DMS53 treated with DMSO at 0.1 percent for 48 hours (cell line): ENCODE results near the gene ACTC1.
A peak's percentile ranks its signal among the peaks of the same experiment; 100 is the strongest.
"Not testable (repeated sequence)": the region's sequence is repeated elsewhere in the genome, so short reads cannot be mapped to it uniquely, and the experiment has no call there.

Source experiments
- DNase-seq: peaks from one replicate; lab custom pipeline; 2025; ENCODE audit not compliant: unreplicated experiment; lab: John Stamatoyannopoulos, UW

Gene ACTC1

DNA sequence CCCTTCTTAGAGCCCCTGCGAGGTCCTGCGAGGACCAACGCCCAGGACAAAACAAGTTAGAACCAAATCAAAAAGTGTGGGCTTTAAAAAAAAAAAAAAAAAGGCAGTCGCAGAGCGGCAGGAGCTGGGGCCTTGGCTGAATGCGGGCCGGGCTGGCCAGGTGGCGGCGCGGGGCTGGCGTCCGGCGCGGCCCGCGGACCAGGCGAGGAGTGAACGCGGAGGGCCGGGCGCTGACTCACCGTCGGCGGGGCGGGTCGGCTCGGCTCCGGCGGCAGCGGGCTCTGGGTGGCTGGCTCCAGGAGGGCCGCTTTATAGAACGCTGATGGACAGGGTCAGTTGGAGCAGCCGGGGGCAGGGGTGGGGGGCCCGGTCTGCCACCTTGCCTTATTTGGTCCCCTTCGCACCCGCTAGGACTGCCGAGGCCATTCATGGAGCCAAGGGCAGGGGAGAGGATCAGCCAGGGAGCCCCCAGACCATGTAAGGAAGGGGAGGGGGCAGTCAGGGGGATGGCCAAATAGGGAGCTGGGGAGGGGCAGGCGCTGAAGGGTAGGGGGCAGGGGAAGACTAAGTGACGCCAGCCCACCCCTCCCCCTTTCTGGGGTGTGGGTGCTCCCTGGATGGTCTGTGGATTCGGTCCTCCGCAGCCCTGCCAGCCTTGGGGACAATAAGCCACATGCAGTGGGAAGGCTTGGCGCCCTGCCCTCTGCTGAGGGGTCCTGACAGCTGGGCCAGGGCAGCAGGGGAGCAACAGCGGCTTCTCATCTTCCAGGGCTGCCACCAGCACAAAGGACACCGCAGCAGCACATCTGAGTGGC is at the start of gene ACTC1:
ACTC1 (minus strand) TSS at position 283 of the 815 bp plus-strand sequence. CDS start 741 bp downstream, outside the sequence.
- no peak for DNase-seq

DNA sequence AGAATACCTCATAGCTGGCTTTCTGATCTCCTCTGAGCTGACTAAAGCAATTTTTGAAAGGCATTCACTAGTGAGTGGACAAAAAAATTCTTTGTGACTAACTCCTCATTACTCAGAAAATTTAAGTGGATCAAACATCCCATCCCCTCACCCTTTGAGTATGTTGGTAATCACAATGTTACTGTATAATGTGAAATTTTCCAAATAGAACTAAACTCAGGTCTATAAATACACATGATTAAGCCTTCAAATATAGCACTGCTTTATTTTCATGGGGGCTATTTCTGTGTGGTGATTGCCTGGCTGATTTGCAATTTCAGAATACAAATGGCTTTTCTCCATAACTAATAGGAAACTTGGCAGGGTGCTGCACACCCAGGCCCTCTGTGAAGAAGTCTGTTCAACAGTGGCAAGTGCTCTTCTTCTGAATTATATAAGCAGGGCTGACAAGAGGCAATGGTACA is 45.9 kb upstream of the ACTC1 start:
- no peak for DNase-seq

DNA sequence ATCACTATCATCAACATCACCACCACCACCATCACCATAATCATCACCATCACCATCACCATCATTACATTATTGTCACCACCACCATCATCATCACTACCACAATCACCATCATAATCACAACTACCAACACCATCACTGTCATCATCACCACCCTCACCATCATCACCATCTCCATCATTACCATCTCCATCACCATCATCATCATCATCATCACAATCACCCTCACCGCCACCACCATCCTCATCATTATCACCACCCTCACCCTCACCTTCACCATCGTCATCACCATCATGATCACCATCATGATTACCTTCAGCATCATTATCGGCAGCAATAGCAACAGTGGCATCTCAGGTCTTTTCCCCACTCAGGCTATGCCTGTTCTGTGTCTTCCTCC is 42.9 kb upstream of the ACTC1 start:
- no peak for DNase-seq

DNA sequence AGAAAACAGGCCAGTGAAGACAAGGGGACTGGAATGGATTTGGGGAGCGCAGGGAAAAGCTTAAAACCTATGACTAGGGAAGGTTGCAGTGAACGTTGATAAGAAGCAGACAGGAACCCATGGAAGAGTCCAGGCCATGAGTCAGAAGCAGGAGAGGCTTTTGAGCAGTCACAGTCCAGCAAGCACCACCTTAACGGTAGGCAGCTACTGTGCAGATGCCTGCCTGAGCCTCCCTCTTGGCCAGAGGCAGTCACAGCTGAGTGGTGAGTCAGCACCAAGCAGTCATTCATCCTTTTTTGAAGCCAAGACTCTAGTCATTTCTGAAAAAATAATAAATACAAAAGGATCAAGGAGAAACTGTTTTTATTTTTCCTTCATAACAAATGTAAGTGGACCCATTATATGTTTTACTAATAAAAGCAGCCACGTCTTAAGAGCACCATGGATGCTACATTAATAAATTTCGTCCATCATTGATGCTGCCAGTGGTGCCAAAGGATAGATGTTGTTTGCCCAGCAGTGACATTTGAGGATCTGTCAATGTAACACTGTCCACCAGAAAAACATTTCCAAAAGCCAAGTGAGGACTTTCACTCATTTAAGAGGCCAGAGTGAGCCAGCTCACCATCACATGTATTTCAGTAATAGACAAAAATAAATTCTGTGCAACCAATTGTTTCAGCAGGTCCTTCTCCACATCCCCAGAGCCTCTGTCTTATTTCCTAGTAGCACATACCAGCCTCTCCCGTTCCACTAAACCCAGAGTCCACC is 42.1 kb upstream of the ACTC1 start:
- DNase-seq, result peak; percentile 63

DNA sequence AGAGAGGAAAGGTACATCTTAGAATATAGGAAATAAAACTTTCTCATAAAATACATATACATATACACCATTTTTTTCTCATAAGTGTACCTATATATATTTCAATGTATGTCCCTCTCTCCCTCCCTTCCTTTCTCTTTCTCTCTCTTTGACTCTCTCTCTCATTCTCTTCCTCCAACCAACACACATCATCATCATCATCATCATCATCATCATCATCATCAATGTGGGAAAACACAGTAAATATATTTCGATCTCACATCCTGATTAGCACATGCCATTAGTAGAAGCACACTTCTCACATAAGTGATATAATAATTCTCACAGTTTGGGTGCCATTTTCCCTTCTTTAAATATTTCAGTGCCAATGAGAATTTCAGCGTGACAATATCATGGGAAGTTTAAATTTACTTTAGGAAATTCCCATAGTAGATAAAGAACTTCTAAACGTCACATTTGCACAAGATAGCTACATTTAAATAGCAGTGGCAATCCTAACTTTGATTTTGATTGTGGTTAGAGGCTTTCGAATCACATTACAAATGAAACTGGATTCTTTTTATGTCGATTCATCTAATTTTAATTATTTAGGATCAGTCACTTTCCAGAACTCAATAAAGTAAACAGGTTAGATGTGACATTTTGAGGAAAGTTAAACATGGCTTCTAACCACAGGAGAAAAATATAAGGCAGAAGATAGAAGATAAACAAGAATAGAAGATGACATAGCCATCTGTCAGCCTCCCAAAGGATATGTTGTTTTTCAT is 33.0 kb upstream of the ACTC1 start:
- DNase-seq, result no peak

DNA sequence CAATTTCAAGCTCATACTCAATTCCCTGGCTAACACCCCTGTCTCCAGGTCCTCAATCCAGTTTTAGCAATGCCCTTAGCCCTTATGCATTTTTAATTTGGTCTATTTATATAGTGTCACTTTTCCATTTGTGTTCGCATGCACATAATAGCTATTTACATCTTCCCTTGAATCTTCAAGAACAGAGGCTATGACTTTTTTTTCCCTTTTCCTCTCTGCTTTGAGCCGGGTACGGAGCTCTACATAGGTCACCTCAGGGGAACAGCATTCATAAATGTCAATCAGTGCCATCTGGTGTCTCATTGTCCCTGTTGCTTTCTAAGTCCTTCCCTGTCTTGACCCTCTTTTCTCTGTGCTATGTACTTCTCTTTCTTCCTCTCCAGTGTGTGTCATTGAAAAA is 26.5 kb upstream of the ACTC1 start:
- no peak for DNase-seq

DNA sequence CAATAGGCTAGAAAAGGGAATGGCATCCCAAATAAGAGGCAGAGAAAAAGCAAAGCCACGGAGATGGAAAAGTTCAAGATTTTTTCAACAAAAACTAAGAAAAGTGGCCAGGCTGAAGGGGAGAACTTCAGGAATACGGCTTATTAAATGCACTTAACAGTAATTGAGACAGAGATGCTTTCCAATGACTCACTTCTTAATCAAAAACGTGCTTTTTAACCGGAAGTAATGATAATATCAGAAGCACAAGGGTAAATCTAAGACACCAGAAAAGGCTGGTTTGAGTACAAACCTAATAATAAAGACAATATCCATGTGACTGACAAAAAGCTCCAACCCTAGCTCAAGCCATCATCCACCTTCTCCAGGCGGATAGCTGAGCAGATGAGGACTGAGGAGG is 24.8 kb upstream of the ACTC1 start:
- no peak for DNase-seq

DNA sequence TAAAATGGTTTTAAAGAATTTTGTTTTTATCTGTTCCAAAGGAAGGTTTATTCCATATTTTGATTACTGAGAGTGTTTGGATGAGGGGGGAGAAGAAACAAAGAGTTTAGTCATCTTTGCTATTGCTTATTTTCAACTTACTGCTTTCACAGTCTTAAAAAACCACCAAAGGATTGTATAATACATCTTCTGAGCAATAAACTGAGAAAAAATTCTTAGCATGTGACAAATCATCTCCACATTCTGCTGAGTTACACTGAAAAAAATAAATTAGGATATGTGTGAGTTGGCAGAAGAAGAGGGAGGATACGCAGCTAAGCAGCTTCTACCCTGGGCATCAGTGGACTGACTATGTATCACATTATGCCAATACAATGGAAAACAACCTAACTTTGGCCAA is 23.2 kb upstream of the ACTC1 start:
- no peak for DNase-seq

DNA sequence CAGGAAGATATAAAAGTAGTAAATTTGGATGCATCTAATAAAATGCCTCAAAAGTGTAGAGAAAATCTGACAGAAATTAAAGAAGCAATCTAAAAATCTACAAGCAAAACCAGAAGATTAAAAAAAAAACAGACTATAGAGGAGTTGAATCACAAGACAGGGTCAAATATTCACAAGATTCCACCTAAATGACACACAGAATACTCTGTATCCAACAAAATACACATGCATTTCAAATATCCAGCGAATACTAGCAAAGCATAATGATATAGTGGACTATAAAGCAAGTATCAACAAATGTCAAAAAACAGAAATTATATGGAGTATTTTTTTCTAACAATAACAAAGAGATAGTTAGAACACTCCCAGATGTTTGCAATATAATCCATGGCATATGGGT is 20.5 kb upstream of the ACTC1 start:
- no peak for DNase-seq

DNA sequence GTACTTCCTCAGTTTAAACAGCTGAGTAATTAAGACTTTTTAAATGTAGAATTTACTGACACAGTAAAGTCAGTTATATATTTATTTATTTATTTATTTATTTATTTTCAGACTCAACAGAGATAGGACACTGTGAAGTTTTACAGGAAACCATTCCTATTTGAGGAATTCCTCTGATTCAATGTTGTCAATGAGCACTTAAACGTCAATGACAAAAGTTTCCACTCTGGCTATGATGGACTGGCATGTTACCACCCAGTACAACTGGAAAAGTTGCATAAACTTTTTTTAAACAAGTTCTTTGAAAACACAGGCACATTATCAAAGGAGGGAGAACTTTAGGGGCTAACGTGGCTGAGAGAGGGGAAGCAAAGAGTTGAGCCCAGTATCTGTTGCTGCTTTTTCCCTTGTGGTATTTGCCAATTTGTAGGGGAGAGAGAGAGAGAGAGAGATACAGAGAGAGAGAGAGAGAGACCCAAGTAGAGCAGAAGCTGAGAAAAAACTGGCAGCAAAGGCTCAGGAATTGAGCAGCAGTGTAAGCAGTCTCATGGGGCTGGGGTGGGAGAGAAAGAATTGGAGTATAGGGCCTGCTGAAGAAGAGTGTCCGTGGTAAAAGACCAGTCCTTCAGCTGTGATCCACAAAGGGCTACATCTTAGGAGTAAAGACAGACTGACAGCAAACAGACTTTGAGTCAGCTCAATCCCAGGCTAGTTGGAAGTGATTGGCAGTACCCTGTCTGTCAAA is 18.3 kb upstream of the ACTC1 start:
- DNase-seq, result no peak

DNA sequence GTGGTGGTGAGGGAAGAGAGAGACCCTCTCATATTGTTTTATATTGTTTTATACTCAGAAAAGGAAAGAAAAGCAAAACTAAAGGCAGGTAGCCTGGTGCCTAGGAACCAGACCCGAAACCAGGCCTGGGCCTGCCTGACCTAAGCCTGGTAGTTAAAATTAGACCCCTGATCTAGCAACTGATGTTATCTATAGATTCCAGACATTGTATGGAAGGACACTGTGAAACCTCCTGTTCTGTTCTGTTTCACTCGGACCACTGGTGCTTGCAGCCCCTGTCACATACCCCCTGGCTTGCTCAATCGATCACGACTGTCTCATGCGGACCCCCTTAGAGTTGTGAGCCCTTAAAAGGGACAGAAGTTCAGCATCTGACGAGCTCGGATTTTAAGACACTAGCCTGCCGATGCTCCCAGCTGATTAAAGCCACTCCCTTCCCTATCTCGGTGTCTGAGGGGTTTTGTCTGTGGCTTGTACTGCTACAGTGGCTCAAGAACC is 17.6 kb upstream of the ACTC1 start:
- not testable (repeated sequence) for DNase-seq

DNA sequence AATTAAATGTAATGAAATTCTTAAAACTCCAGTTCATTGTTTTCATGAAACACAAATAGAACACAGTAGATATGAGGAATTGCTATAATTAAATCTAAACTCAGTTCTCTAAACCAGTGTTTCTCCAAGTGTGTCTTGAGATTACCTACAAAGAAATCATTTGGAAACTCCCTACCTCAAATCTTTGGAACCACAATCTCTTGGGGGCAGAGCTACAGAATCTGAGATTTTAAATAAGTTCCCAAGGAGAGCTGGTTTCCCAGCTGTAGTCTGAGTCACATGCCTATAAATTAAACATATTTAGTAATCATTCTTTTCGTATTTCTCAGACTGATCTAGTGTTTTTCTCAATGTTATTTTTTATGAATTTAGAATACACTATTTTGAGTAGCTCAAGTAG is 17.0 kb upstream of the ACTC1 start:
- DNase-seq, result no peak

DNA sequence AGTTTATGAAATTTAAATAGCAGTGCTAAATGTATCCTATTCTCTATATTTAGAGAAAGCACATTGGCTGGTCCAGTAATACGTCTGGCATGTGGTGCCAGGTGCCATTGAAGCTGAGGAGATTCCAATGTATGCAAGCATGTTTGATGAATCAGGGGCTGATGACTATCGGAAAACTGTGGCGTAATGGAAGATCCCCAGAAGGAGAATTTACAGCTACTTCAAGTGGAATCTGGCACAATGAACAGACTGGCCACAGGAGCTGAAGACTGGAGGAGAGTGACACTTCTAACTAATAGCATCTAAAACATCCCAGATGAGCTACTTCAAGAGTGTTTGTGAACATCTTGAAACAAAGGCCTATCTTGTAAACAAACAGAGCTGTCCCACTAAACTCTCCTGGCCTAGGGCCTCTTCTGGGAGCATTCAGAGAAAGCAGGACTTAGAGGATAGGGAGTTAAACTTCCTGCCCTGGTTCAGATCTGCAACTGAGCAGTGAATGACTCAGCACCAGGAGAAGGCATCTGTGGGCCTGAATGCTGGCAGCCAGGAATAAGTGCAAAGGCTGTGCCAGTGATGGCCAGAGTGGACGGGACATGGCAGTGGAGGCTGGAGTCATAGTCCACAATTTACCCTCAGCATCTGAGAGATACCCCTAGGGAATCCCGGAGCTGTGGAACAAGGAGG is 15.2 kb upstream of the ACTC1 start:
- no peak for DNase-seq

DNA sequence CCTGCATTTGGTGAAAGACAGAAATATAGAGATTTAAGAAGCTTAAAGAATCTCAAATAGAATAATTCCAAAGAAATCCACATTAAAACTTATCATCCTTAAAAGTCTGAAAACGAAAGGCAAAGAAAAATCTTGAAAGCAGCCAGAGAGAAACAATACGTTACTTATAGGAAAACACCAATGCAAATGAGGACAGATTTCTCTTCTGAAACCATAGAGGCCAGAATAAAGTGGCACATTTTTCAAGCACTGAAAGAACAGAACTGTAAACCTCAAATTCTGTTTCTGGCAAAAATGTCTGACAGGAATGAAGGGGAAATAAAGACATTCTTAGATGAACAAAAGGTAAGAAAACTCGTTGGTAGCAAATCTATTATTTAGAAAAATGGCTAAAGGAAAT is 13.8 kb upstream of the ACTC1 start:
- no peak for DNase-seq

DNA sequence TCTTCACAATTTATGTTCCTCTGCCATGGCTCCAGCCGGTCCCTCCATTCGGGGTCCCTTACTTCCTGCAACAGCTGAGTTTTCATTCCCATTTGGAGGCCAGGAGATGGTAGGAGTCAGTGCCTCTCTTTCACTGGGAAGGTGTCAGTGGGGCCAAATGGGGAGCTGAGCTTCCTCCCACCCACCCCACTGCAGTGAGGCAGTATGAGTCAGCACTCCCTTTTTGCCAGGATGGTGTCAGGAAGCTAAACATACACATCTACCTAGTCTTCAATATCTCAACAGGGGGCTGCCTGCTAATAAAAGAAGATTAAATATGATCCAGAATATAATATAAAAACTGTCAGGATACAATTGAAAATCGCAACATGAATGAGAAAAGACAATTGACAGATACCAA is 12.7 kb upstream of the ACTC1 start:
- DNase-seq, result no peak

DNA sequence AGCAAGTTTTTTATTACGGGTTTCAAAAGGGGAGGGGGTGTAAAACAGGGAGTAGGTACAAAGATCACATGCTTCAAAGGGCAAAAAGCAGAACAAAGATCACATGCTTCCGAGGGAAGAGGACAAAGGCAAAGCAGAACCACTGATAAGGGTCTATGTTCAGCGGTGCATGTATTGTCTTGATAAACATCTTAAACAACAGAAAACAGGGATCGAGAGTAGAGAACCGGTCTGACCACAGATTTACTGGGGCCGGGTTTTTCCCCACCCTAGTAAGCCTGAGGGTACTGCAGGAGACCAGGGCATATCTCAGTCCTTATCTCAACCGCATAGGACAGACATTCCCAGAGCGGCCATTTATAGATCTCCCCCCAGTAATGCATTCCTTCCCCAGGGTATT is 11.9 kb upstream of the ACTC1 start:
- DNase-seq, result not testable (repeated sequence)

DNA sequence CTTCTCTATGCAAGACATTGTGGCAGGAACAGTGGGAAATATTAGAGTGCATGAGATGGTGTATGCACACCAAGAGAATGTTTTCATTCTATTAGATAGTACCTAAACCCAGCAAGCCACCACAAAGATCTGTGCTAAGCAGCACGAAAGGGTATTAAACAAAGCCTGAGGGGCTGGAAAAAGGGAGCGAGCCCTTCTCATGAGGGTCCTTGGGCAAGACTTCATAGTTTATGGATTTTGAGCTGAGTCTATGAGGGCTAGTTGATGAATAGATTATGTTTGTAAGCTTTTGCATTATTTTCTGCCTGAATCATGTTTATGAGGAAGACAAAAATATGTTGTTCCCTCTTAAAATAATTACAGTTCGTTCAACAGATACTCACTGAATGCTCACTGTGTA is 9.4 kb upstream of the ACTC1 start:
- DNase-seq, result no peak

DNA sequence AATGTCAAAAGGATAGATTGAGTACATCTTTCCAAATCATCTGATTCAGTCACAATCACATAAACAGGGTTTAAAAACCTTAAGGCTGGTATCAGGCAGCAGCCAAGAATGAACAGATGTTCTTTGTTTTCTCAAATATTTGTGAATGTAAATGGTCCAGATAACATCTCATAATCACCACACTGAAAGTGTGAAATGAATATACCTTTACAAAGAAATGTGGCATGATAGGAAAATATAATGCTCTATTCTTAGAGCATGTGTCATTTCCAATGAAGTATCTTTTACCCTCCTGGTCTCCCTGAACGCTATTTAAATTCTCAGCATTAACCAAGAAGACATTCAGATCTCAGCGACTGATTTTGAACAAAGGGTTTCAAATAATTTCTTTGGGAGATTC is 8.8 kb upstream of the ACTC1 start:
- no peak for DNase-seq

DNA sequence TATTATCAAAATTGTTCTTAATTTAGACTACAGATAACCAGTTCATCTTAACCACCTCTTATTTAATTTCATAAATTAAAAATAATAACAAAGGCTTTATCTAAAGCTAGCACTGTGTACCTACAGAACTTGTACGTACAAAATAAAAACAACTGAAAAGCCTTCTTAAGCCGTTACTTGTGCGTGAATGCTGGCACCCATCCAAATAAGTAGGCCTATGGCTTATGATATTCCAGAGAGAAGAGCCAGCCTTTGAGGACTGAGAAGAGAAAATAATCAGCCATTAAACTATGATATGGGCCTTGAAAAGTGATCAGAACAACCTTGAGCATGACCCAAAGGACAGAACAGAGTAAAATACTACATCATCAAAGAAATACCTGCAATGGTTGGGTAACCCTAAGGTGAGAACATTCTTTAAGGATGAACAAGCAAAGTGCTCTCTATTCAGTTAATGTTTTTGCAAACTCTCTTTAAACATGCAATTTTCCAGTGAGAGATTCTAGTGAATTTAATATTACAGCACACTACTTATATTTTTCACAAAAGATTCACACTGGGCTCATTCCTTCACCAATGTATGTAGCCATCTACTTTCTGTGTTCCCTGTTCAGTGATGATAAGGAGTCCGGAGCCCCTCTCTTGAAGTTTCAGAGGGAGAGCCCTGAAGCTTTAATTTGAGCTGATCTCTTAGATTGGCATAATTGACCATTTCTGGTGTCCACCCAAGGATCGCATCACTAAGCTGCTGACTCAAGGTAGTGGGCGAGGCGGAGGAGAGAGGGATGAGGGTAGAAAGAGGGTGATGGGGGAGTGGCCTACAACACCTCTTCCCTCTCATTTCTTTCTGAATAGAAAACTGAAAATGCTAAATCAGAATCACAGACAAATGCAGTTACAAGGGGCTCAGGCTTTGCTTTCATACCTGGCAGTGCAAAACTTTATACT is 7.7 kb upstream of the ACTC1 start:
- DNase-seq, result no peak
